ENCODE data around the gene DRD5.

DNA sequence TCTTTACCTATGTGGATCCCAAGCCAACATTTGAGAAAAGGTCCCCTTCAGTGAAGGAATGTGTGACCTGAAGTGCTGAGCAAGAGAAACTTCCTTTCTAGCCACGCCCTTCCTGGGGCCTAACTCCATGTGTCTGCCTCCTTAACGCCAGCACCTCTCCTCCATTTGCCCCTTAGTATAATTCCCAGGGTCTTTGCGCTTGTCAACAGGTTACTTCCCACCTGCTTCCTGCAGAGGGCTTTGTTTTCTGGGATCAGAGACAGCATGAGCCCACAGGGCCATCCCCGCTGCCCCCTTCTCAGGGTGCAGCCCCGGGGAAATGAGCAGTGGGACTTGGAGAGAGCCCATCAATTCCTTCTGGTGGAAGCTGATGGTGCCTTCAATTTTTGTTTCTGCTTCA lies 45.9 kb upstream of the DRD5 start:
- TF ChIP-seq, protein P1, sequence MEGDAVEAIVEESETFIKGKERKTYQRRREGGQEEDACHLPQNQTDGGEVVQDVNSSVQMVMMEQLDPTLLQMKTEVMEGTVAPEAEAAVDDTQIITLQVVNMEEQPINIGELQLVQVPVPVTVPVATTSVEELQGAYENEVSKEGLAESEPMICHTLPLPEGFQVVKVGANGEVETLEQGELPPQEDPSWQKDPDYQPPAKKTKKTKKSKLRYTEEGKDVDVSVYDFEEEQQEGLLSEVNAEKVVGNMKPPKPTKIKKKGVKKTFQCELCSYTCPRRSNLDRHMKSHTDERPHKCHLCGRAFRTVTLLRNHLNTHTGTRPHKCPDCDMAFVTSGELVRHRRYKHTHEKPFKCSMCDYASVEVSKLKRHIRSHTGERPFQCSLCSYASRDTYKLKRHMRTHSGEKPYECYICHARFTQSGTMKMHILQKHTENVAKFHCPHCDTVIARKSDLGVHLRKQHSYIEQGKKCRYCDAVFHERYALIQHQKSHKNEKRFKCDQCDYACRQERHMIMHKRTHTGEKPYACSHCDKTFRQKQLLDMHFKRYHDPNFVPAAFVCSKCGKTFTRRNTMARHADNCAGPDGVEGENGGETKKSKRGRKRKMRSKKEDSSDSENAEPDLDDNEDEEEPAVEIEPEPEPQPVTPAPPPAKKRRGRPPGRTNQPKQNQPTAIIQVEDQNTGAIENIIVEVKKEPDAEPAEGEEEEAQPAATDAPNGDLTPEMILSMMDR (IDR thresholded peaks at IDR 0.05 in 4 of 5, conservative IDR thresholded peaks at IDR 0.05 in 1 of 5) = no peak
- TF ChIP-seq POLR2A (IDR thresholded peaks at IDR 0.05) = no peak

Measured in gastrocnemius medialis (tissue), 4 donors.